Caco-2 (cell line): ENCODE results near the gene CASP10. TPM values are rescaled to one million over a fixed set of nuclear protein-coding genes. Genes with fewer than 3 reads are reported as not detected.
A peak's percentile ranks its signal among the peaks of the same experiment; 100 is the strongest.
"Not testable (repeated sequence)": the region's sequence is repeated elsewhere in the genome, so short reads cannot be mapped to it uniquely, and the experiment has no call there.

Experiments used
- BruUV-seq: library from RNA; stranded (reverse); fragments of 400-500 nt; replicated peaks from 2 replicates; lab custom pipeline; 2021; lab: Mats Ljungman, UMichigan
- CTCF ChIA-PET: fragments of 300-600 bp; sonication (Branson Sonifier 250); formaldehyde crosslinking; loops from one replicate; lab custom pipeline; 2022; ENCODE audit warnings: antibody characterized with exemption; lab: Charles Lee
- POLR2A ChIA-PET: fragments of 300-600 bp; sonication (Branson Sonifier 250); formaldehyde crosslinking; loops from one replicate; lab custom pipeline; 2022; ENCODE audit warnings: antibody characterized with exemption; lab: Charles Lee
- DNase-seq, 2 experiments: peaks; one replicate each; pipeline versions ENCODE4 v3.0.0 to v3.0.0-alpha.2; 2020 to 2022
- H3K27me3 ChIP-seq: replicated peaks from 2 replicates; pipeline ENCODE4 v1.6.0; 2011; ENCODE audit warnings: low read length; ENCODE audit not compliant: control insufficient read depth, insufficient read depth
- H3K36me3 ChIP-seq: 2 replicates; pipeline ENCODE4 v1.5.1; 2011; ENCODE audit warnings: low read length; ENCODE audit not compliant: control insufficient read depth, insufficient read depth
- H3K4me1 ChIP-seq: fragments of 250-450 bp; sonication (Bioruptor Pico); 2 replicates; pipeline ENCODE4 v1.5.1; 2020; ENCODE audit warnings: mild to moderate bottlenecking
- H3K4me3 ChIP-seq: 2 replicates; pipeline ENCODE4 v1.5.1; 2011; ENCODE audit warnings: low read depth, mild to moderate bottlenecking, control low read depth, low read length
- H3K9me3 ChIP-seq: fragments of 250-450 bp; sonication (Bioruptor Pico); 2 replicates; pipeline ENCODE4 v1.5.1; 2020; ENCODE audit warnings: mild to moderate bottlenecking, moderate library complexity
- H3K27ac Mint-ChIP-seq: one replicate; pipeline ENCODE4 v1.8.0; 2022; ENCODE audit warnings: mixed read lengths; ENCODE audit not compliant: unreplicated experiment
- H3K27me3 Mint-ChIP-seq: one replicate; pipeline ENCODE4 v1.8.0; 2022; ENCODE audit warnings: mixed read lengths; ENCODE audit not compliant: insufficient read depth, unreplicated experiment
- H3K36me3 Mint-ChIP-seq: one replicate; pipeline ENCODE4 v1.8.0; 2022; ENCODE audit warnings: mild to moderate bottlenecking, mixed read lengths; ENCODE audit not compliant: insufficient read depth, unreplicated experiment
- H3K4me1 Mint-ChIP-seq: one replicate; pipeline ENCODE4 v1.8.0; 2022; ENCODE audit warnings: low read depth, mixed read lengths; ENCODE audit not compliant: unreplicated experiment
- H3K4me3 Mint-ChIP-seq: one replicate; pipeline ENCODE4 v1.8.0; 2022; ENCODE audit warnings: mild to moderate bottlenecking, moderate library complexity, mixed read lengths; ENCODE audit not compliant: unreplicated experiment
- H3K9me3 Mint-ChIP-seq: one replicate; pipeline ENCODE4 v1.8.0; 2022; ENCODE audit warnings: mixed read lengths; ENCODE audit not compliant: unreplicated experiment
- CTCF ChIP-seq, 2 experiments: fragments of 200-600 bp in 1 of 2; IDR thresholded peaks; 1 replicate in 1 of 2; 2 replicates in 1 of 2; pipeline versions ENCODE4 v1.5.1 to v1.8.0; 2011 to 2022; ENCODE audit warnings: antibody characterized with exemption in 1 of 2, control low read depth in 1 of 2, inconsistent platforms in 1 of 2, low read depth in 1 of 2, low read length in 1 of 2, mild to moderate bottlenecking in 1 of 2, moderate library complexity in 1 of 2; ENCODE audit not compliant: insufficient read depth in 1 of 2, severe bottlenecking in 1 of 2, unreplicated experiment in 1 of 2
- intact Hi-C: fragments of 100-400 bp; cut with micrococcal nuclease; formaldehyde crosslinking; loops from one replicate; pipeline ENCODE4 v1.10.0; 2022; ENCODE audit not compliant: unreplicated experiment
- total RNA-seq: library from RNA; stranded (reverse); gene quantifications from 2 replicates; pipeline ENCODE4 v1.2.3, GENCODE V29; 2022

CASP10 gene
- total RNA-seq, 1 experiment from 2014 or later, result 5.8 TPM

DNA sequence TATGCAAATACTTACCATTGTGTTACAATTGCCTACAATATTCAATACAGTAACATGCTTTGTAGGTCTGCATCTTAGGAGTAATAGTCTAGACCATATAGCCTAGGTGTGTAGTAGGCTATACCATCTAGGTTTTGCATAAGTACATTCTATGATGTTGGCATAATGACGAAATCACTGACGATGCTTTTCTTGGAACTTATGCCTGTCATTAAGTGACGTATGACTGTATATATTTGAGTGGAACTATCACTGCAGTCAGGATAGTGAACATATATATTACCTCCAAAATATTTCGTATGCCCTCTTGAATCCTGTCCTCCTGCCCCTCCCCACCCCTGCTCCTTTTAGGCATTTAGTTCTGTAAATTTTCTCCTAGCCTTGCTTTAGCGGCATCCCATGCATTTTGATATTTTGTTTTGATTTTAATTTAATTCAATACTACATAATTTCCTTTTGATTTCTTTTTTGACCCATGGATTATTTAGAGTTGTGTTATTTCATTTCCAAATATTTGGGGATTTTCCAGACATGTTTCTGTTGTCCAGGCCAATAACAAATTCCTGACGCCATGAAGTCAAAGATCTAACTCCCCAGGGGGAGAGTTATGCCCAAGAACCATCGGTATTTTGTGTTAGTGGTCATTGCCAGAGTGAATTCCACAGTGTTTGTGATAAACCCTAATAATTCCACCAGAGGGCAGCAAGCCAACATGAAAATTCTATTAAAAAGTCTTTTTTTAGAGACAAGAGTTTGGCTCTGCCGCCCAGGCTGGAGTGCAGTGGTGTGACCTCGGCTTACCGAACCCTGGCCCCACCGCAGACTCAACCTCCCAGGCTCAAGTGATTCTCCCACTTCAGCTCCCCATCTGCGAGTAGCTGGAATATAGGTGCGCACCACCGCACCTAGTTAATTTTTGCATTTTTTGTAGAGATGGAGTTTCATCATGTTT is 53.2 kb downstream of the CASP10 start:
- H3K27me3 Mint-ChIP-seq, result no peaks in the 10 kb centered on the region
- Histone ChIP-seq H3K4me3 (no peak overlapping the region), H3K27me3 (no peaks in the 10 kb centered on the region), H3K36me3 (no peaks in the 10 kb centered on the region; the same call in 1 of the 2 replicates), H3K9me3 (peaks cover 4% of the 10 kb centered on the region; the same call in 1 of the 2 replicates), H3K4me1 (peaks cover 6% of the 10 kb centered on the region)
- no peak overlapping the region for H3K4me3 Mint-ChIP-seq
- intact Hi-C loops, result loop anchor here (1.0 to 10.0 kb wide), 6 partner anchors 22 to 479 kb away; partner anchors contain the start of genes FLACC1, STRADB, TMEM237 and TRAK2
- POLR2A ChIA-PET, result no interaction called here
- H3K4me1 Mint-ChIP-seq, result peaks cover 11% of the 10 kb centered on the region
- peak in 1 of 2 experiments; percentile 59 for DNase-seq
- no peak overlapping the region for H3K27ac Mint-ChIP-seq
- H3K9me3 Mint-ChIP-seq, result peaks cover 7% of the 10 kb centered on the region
- TF ChIP-seq CTCF (IDR thresholded peaks at IDR 0.05; ENCODE audit: insufficient read depth in 1 of 2, low read depth in 1 of 2, low read length in 1 of 2, severe bottlenecking in 1 of 2, unreplicated experiment in 1 of 2), result peak; percentile 48 to 71
- no TSS peak for BruUV-seq
- CTCF ChIA-PET, result interaction anchor here (1.6 kb wide), 1 partner anchor 128 kb away, joined by 5 read pairs; no protein-coding TSS in a partner anchor
- peaks cover 27% of the 10 kb centered on the region for H3K36me3 Mint-ChIP-seq

DNA sequence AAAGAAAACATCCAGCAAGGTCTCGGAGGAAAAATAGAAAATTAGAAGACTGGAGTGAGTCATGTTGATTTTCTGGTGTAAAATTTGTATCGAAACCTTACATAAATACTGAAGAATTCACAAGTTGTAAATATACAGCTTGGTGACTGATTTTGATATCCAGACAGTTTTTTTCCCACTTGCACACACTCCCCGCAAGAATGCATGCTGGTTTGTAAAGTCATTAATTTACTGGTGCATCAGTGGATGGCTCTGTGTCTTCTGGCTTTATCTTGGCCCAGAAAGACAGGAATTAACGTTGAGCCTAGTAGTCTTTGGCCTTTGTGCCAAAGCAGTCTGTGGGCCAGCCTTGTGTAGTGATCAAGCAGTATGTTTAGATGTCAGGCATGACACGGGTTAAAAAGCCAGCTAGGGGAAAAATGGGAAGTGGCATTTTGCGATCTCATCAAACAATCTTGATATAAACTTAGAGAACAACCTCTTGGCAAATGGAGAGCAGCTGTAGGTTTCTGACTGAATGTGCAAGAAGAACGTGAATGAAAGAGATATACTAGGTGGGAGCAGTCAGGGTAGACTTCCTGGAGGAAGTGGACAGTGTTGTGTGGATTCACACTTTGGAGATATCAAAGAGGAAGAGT is 54.7 kb downstream of the CASP10 start:
- H3K27me3 ChIP-seq, result no peaks in the 10 kb centered on the region
- Mint-ChIP-seq H3K36me3 (peaks cover 33% of the 10 kb centered on the region), H3K27me3 (no peaks in the 10 kb centered on the region), H3K9me3 (peaks cover 10% of the 10 kb centered on the region), H3K27ac (no peak overlapping the region), H3K4me3 (no peak overlapping the region), H3K4me1 (peaks cover under 1% of the 10 kb centered on the region)
- H3K4me3 ChIP-seq, result no peak overlapping the region
- POLR2A ChIA-PET, result no interaction called here
- intact Hi-C loops, result loop anchor here (2.0 to 10.0 kb wide), 3 partner anchors 119 to 407 kb away; partner anchors contain the start of genes FLACC1, STRADB, TMEM237 and TRAK2
- no peaks in the 10 kb centered on the region; the same call in 1 of the 2 replicates for H3K4me1 ChIP-seq
- CTCF ChIA-PET, result interaction anchor here (1.6 kb wide), 1 partner anchor 126 kb away, joined by 5 read pairs; no protein-coding TSS in a partner anchor
- no peak for DNase-seq
- TF ChIP-seq CTCF (IDR thresholded peaks at IDR 0.05; ENCODE audit: insufficient read depth in 1 of 2, low read depth in 1 of 2, low read length in 1 of 2, severe bottlenecking in 1 of 2, unreplicated experiment in 1 of 2), result no peak
- H3K36me3 ChIP-seq, result no peaks in the 10 kb centered on the region; the same call in 1 of the 2 replicates
- no TSS peak for BruUV-seq
- H3K9me3 ChIP-seq, result peaks cover 6% of the 10 kb centered on the region

DNA sequence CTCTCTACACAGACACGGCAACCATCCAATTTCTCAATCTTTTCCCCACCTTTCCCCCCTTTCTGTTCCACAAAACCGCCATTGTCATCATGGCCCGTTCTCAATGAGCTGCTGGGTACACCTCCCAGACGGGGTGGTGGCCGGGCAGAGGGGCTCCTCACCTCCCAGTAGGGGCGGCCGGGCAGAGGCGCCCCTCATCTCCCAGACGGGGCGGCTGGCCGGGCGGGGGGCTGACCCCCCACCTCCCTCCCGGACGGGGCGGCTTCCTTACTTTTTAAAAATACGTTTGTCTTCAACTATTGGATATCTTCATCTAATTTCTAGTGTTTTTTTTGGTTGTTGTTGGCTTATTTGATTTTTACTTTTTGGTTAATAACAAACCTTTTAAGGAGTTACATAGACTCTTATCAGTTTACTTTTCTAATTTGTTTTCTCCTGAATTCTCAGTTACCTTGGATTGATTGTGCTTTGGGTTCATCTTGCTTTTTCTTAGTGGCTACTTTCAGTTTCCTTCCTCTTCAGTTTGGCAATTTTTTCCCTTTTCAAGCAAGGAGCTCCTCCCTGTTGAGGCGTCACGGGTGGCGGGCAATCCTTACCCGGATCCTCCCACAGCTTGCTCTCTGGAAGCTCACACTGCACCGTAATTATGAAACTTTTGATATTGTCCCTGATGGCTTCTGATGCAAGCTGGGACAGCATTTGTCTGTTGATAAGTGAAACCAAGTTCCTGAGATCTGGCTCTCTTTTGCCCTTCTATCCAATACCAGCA is 56.4 kb downstream of the CASP10 start:
- Mint-ChIP-seq H3K36me3 (peaks cover 33% of the 10 kb centered on the region), H3K9me3 (peaks cover 10% of the 10 kb centered on the region)
- H3K9me3 ChIP-seq, BruUV-seq, CTCF ChIA-PET, H3K4me1 Mint-ChIP-seq, H3K36me3 ChIP-seq, DNase-seq, H3K27ac Mint-ChIP-seq, H3K4me1 ChIP-seq, H3K4me3 Mint-ChIP-seq, H3K4me3 ChIP-seq, H3K27me3 Mint-ChIP-seq, POLR2A ChIA-PET, H3K27me3 ChIP-seq: not testable (repeated sequence)
- intact Hi-C loops, result loop anchor here (5.0 to 10.0 kb wide), 2 partner anchors 213 to 405 kb away; partner anchors contain the start of genes STRADB, TMEM237 and TRAK2
